GM21576 (cell line): ENCODE measurements around the gene KLHL25.

Experiments used
- ATAC-seq: cut with Tn5 transposase; IDR thresholded peaks from one replicate; pipeline ENCODE4 v1.9.1; 2021; ENCODE audit warnings: mild to moderate bottlenecking, moderate library complexity; ENCODE audit not compliant: unreplicated experiment

The KLHL25 gene

DNA sequence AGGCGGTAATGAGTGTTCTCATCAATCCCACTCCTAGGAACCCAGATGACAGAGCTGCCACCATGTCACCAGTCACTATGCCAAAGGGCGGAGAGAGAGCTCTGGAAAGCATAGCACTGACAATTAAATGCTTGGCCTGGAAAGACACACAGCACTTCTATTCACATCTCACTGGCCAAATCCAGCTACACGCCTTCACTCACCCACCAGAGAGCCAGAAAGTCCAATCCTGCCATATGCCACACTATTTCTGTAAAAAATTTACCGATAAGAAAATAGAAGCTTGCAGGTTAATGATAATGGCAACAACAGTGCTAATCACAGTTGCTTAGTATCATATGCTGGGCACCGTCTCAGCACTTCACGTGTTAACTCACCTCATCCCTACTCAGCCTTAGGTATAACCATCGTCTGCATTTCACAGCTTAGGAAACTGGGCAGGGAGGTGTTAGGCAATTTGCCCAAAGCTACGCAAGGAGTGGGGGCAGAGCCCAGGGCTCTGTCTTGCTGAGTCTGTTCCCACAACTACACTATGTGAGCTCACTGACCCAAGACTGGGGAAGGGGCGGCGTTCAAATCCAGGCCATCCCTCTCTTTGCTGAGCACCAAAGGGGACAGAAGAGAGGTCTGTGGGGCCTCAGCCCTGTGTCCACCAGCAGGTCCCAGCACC lies 16.5 kb downstream of the KLHL25 start:
- ATAC-seq = no peak

DNA sequence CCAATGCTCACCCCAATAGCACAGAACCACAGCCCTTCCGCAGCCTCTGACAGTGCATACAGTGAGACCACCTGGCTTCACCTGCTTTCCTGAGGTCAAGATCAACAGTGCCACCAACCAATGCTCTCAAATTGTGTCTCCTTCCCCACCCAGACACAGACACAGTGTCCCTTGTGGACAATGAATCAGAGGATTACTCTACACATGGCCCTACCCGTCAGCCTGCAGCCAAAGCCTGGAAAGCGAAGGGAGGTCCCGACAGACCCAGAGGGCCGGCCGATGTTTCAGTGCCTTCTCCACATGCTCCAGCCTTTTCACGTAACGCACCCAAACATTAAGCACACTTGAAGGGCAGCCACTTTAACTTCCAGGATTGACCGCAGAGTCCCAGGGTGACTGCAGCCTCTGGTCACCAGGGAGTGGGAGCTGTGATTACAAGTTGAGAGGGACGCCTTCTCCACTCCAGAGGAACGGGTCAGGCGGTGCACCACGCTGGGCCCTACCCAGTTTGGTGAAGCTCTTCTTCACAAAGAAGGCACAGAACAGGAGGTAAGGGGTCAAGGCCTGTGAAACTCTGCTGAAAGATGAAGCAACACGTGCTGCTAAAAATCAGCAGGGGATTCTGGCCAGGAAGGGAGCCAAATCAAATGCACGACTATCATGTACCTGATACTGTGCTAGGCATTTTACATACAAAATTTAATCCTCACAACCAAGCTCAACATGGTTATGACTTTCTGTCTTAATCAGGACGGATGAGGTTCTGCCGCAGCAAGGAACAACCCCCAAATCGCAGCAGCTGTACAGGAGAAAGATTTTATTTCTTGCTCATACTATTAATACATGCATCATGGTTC lies 17.2 kb downstream of the KLHL25 start:
- ATAC-seq = no peak

DNA sequence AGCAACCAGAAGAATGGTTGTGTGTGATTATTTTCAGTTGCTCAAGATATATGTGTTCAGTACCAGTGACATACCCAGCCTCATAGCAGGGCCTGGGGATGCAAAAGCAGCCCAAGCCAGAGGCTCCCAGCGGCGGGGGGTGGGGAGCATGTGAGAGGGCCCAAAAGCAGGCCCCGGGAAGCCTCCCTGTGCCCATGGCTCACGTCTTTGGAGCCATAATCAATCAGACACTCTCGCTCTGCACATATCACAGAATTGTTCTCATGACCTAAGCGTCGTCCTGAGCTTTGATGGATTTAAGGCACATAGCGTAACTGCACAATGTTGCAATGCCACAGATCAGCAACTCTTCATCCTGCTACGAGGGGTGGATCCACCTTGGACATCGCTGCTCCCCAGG lies 20.8 kb downstream of the KLHL25 start:
- no peak for ATAC-seq

DNA sequence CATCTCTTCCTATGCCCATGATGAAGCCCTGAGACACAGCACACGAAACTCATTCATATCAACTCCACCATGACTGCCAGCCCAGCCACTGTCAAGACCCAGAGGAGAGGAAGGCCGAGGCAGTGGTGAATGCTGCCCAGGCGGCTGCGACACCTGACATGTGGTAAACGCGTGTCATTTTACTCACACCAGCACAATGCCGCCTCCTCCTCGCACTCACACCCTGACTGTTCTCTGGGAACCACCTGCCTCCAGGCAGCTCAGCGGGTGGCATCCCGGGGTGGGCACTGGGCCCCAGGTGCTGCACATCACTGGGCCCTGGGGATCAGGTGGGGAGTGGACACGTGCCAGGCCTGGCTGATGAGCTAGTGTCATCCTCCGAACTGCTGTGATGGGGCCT lies 21.5 kb downstream of the KLHL25 start:
- no peak for ATAC-seq

DNA sequence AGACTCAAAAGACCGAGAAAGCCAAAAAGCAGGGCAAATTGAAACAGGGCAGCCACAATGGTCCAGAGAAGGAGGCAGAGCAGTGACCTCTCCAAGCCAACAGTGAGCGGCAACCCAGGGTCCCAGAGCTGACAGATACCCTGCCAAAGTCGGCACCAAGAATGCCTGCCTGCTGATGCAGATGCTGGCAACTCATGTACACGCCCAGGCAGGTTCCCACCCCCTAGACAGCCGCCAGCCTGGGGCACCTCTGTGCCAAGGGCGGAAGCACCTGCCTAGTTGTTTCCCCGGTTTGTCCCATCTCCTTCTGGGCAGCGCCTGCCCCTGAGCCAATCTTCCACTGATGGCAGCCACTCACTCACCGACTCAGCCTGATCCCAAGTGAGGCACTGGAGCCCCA lies 22.1 kb downstream of the KLHL25 start:
- ATAC-seq = no peak

DNA sequence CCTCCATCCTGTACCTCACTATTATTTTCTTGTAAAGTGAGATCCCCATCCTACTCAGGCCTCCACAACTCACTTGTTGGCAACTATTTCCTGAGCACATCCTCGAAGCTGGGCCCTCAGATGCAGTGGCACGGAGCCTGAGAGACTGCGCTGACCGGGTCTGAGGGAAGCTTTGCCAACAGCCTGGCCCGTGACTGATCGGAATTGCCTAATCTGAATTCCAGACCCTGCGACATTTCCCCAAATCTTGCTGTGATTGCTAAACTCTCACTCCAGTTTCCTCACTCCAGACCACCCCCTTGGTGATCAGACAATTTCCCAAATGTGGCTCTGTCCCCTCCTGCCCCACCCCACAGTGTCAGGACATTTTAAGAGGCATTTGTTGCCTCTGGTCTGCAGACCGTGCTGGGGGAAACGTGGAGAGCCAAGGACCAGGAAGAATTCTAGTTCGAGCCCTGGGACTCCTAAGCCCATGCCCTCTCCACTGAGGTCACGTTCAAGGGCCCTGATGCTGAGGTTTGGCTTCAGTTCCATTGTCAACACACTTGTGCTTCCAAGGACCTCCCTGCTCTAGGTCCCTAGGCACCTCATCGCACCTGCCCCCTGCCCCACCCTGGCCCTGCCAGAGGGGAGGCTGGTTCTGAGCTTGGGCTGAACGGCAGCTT lies 22.8 kb downstream of the KLHL25 start:
- no peak for ATAC-seq

DNA sequence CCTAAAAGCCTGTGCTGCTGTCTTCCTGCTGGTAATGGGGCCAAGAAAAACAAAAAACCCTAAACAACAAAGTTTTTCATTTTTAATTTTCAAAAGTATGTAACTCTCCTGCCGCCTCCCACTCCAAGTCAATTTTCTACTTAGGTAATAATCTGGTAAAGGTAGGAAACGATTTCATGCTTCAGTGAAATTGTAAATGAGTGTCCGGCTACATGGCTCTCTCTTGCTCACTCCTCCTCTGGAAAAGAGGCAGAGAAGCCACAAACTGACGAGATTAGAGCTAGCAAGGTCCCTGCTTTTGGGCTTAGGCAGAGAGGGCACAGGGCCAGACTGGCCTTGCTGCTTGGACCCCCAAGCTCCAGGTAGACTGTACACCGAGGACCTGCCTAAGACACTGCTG lies 23.5 kb downstream of the KLHL25 start:
- no peak for ATAC-seq

DNA sequence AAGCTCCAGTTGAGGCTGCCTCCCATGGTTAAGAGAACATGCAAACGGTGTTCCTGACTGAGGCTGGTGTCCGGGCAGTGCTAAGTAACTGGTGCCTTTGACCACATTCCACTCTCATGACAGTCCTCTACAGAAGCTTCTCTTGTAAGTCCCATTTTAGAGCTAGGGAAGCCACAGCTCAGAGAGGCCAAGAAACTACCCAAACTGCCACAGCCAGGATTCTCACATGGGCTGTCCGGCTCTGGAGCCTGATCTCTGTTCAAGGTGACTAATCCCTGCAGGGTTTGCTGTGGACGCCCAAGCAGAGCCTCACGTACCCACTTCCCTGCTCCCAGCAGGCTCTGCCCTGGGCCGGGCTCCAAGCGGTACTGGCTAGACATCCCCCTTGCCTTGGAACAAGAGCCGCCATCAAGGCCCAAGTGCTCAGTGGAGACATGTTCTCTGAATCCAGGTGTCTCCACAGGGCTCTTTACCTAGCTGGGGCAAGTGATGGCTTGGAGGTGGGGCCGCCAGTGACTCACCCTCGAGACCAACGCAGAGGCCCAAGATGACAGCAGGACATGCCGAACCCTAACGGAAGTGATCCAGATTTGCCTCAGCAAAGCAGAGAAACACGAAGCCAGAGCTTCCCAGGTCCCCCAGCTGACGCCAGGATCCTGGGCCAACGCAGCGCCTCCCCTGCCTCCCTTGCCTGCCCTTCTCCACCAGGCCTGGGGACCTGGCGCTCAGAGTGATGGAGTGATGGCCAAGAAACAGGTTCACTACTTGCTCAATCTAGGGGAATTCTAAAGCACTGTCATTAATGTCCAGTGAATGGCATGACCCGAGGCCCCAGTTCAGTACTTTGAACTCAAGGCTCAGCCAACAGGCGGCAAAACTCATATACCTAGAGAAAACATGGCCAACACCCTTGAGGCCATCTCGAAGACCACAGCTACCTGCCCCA lies 24.4 kb downstream of the KLHL25 start:
- no peak for ATAC-seq

DNA sequence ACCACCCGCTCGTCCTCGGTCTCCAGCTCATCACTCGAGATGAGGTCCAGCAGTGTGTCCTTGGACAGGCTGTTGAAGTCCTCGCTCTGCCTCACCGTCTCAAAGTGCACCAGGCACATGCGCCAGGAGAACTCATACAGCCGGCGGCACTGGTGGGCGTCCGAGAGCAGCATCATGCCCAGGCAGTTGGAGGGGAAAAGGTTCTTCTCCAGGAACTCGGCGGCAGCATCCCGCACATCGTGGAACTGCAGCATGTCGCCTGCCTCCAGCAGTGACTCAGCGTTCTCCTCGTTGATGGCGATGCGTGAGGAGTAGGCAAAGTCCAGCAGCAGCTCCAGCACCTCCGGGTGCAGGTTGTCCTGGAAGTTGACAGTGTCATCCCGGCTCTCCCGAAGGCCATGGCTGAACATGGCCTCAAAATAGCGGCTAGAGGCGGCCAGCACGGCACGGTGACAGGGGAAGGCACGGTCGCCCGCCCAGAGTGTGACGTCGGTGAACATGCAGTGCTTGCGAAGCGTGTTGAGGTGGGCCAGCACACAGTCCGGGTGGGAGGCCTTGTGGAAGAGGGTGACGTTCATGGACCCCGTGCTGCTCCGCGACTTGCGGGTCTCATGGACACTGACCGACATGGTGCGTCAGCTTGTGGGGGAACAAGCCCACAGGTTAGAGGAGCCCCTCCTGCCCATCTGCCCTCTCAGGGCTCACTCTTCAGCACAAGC lies 25.4 kb downstream of the KLHL25 start:
- ATAC-seq = no peak

DNA sequence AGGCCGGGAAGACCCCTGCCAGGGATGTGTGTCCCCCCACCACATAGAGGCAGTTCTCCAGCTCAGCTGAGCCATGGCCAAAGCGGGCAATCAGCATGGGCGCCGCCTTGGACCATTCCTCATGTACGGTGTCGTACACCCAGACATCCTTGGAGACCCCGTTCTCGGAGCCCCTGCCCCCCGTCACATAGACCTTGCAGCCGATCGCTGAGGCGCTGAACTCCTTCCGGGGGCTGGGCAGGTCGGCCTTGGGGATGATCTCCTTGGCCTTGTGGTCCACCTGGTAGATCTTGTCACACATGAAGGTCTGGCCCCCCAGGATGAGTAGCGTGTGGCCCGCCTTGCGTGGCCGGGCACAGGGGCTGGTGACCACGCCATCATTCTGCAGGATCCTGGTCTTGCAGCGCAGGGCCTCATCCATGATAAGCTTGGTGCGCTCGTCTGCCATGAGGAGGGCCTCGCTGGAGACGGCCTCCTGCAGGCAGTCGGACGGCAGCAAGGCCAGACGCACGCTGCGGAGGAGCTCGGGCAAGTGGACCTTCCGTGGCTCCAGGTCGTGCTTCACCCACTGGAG lies 26.0 kb downstream of the KLHL25 start:
- no peak for ATAC-seq

DNA sequence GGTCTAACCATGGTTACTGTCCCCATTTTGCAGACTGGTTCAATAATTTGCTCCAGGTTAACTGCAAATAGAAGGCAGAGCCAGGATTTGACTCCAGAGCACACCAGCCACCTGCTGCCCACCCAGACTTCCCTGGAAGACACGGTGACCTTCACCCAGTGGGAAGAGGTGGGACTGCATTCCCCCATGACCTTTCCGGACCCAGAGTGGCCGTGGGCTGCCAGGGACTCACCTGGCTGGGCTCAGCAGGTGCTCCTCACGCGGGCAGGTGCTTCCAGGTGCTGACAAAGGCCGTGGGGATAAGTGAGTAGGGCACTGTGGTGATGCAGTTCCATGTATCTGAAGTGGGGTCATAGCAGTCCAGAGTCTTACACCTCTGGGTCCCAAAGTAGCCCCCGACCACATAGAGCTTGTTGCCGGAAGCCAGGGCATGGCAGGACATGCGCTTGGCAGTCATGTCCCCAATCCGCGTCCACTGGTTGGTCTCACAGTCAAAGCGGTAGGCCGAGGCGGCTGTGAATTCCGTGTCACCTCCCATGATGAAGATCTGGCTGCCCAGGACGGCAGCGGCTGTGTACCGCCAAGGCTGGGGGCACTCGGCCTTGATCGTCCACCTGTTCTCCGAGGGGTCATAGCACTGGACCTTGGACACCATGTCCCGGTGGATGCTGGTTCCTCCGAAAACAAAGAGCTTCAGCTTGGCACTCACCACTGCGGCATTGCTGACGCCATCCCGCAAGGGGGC lies 26.8 kb downstream of the KLHL25 start:
- ATAC-seq = no peak

DNA sequence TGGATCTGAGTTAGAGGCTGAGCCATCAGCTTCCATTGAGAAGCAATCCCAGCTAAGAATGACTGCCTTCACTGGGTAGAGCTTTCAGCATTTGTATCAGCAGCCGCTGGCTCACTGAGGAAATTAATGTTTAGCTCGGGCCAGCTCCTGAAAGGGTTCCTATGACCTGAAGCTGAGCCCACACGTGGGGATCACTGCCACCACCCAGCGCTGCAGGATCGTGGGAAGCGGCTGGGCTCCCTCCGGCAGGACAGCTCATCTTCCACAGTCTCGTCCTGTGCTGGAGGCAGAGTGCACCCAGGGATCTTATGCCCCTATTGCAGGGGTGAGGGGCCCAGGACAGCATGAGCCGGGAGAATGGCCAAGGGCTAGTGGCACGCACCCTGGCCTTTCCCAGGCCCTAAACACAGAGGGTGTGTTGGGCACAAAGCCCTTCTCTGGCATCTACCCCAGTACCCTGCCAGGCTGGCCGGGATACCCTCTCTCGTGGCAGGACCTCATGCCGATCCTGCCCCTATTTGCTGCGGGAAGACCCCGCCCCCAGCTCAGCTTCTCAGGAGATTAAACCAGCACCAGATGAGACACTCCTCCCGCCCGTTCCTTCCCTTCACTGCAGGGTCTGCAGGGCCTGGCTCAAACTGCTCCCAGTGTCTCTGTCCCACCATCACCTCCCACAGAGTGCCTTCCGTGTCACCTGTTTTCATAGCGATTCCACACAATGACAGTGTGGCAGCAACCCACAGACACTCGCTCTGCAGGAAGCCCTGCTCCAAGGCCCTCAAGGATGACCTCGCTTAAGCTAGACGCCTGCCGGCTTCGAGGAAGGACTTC lies 28.5 kb downstream of the KLHL25 start:
- no peak for ATAC-seq

DNA sequence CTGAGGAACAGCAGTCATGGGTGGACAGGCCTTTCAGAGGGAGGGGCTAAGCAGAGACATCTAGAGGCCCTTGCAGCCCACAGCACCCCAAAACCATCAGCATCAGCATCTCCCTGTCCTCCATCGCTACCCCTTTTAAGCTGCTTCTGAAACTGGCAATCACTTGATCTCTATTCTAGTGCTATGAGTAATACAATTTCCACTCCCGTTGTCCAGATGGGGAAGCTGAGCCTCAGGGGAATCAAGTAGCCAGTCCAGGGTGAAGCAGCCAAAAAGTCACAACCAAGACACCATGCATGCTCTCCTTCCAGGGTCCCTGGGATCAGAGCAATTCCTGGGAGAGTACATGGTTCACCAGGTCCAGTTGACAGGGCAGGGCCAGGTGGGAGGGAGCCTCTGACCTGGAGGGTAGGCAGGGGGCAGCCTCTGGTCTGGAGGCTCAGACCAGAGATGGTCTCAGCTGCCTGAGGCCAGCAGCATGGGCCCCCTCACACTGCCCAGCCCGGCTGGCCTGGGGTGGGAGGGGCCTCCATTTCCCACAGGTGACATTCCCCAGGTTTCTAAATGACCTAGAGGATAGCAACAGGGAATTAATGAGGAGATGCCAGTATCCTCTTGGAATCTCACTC lies 30.0 kb downstream of the KLHL25 start:
- ATAC-seq = no peak

DNA sequence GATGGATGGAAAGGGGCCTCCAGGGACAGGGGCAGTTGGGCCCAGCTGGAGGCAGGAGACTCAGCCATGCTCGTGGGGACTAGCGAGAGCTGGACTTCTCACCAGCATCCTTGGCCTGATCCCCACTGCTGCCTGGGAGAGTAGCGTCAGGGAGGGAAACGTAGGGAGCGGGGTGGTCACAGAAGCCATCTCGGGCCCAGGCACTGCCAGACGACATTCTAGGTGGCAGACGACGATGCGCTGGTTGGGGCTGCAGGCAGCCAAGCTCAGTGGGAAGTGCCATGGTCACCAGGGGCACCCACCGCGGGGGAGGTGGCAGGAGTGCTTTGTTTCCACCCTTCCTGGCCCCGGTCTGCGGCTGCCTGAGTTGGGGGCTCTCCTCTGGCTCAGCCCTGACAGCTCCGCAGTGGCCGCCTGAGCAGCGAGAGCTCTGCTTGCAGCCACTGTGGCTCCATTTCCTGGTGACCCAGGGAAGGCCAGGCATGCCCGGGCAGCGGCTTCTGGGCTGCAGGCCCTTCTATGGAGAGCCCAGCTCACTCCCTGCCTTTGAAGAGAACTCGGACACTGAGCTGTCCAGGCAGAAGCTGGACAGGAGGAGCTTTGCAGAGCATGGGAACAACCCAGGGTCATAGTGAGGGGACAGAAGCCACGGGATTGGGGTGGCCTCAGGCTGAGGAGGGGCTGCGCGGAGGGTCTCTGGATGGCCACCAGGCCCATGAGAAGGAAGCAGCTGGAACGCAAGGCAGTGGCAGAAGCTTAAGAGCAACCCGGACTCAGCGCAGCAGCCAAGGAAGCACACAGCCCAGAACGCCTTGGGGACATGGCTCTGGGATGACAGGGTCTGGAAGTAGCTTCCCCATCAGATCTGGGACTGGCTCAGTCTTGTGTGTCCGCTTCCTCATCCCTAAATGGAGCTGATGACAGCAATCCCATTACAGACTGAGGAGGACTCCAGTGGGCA lies 30.8 kb downstream of the KLHL25 start:
- ATAC-seq = no peak

DNA sequence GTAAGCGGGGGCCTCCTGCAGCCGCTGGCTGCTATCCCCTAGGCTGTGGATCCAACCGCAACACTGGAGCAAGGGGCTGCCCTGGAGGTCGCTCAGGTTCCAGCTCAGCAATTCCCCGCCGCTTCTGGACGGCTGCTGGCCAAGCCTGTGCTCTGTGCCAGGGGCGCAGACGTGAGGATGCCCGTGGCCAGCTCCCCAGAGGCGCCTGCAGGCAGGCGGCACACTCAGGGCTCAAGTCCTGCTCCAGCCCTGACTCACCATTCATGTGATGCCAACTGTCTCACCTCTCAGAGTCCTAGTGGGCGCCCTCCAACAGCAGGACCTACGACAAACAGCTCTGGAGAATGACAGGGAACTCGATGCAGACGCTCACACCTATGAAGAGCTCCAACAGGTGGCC lies 31.6 kb downstream of the KLHL25 start:
- ATAC-seq = no peak

DNA sequence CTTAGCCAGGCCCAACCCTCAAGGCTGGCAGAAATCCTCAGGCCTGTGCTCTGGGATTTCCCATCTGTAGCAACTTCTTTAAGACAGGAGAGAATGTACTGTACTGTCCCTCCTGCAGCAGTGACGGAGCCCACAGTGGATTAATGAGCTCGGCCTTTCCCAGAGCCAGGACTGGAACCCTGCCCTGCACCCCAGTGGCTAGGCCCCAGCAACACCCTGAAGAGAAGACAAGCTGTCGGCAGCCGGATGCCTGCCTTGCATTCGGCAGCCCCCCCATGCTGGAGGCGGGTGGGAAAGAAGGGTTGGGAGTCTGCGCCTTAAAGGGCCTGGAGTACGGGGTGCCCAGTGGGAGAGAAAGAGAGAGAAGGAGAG lies 32.0 kb downstream of the KLHL25 start:
- no peak for ATAC-seq
